ENCODE data around the gene CTNNA3.

The CTNNA3 gene

GRCh38 chr10:66329147-66329546 is 1366.8 kb downstream of the CTNNA3 start:
- DNase-seq (ENCODE audit: low read depth in 2 of 2, low spot score in 1 of 2) = no peak

- no peak for DNase-seq (ENCODE audit: low read depth in 2 of 2, low spot score in 1 of 2)
Measured at GRCh38 chr10:66326876-66327275, 1369.1 kb downstream of the CTNNA3 start.

- DNase-seq (ENCODE audit: low read depth in 2 of 2, low spot score in 1 of 2) = no peak
Measured at GRCh38 chr10:66322777-66323176, 1373.2 kb downstream of the CTNNA3 start.

- no peak for DNase-seq (ENCODE audit: low read depth in 2 of 2, low spot score in 1 of 2)
Measured at GRCh38 chr10:66321723-66322665, 1374.0 kb downstream of the CTNNA3 start.

GRCh38 chr10:66318761-66319160 is 1377.2 kb downstream of the CTNNA3 start:
- DNase-seq (ENCODE audit: low read depth in 2 of 2, low spot score in 1 of 2) = no peak

- DNase-seq (ENCODE audit: low read depth in 2 of 2, low spot score in 1 of 2) = no peak
Measured at GRCh38 chr10:66307826-66308225, 1388.2 kb downstream of the CTNNA3 start.

- no peak for DNase-seq (ENCODE audit: low read depth in 2 of 2, low spot score in 1 of 2)
Measured at GRCh38 chr10:66301078-66301477, 1394.9 kb downstream of the CTNNA3 start.

GRCh38 chr10:66295602-66296001 is 1400.4 kb downstream of the CTNNA3 start:
- no peak for DNase-seq (ENCODE audit: low read depth in 2 of 2, low spot score in 1 of 2)

- no peak for DNase-seq (ENCODE audit: low read depth in 2 of 2, low spot score in 1 of 2)
Measured at GRCh38 chr10:66294538-66294937, 1401.5 kb downstream of the CTNNA3 start.

- no peak for DNase-seq (ENCODE audit: low read depth in 2 of 2, low spot score in 1 of 2)
Measured at GRCh38 chr10:66292922-66293321, 1403.1 kb downstream of the CTNNA3 start.

- no peak for DNase-seq (ENCODE audit: low read depth in 2 of 2, low spot score in 1 of 2)
Measured at GRCh38 chr10:66292456-66292855, 1403.5 kb downstream of the CTNNA3 start.

- DNase-seq (ENCODE audit: low read depth in 2 of 2, low spot score in 1 of 2) = no peak
Measured at GRCh38 chr10:66291133-66291532, 1404.9 kb downstream of the CTNNA3 start.

GRCh38 chr10:66284621-66285020 is 1411.4 kb downstream of the CTNNA3 start:
- DNase-seq (ENCODE audit: low read depth in 2 of 2, low spot score in 1 of 2) = no peak

GRCh38 chr10:66283874-66284464 is 1412.0 kb downstream of the CTNNA3 start:
- DNase-seq (ENCODE audit: low read depth in 2 of 2, low spot score in 1 of 2) = no peak

GRCh38 chr10:66283064-66283463 is 1412.9 kb downstream of the CTNNA3 start:
- no peak for DNase-seq (ENCODE audit: low read depth in 2 of 2, low spot score in 1 of 2)

- DNase-seq (ENCODE audit: low read depth in 2 of 2, low spot score in 1 of 2) = no peak
Measured at GRCh38 chr10:66281327-66281726, 1414.7 kb downstream of the CTNNA3 start.

GRCh38 chr10:66277481-66277880 is 1418.5 kb downstream of the CTNNA3 start:
- no peak for DNase-seq (ENCODE audit: low read depth in 2 of 2, low spot score in 1 of 2)

- DNase-seq (ENCODE audit: low read depth in 2 of 2, low spot score in 1 of 2) = no peak
Measured at GRCh38 chr10:66273966-66274519, 1422.0 kb downstream of the CTNNA3 start.

- no peak for DNase-seq (ENCODE audit: low read depth in 2 of 2, low spot score in 1 of 2)
Measured at GRCh38 chr10:66265398-66265797, 1430.6 kb downstream of the CTNNA3 start.

GRCh38 chr10:66259836-66260235 is 1436.2 kb downstream of the CTNNA3 start:
- no peak for DNase-seq (ENCODE audit: low read depth in 2 of 2, low spot score in 1 of 2)

- DNase-seq (ENCODE audit: low read depth in 2 of 2, low spot score in 1 of 2) = no peak
Measured at GRCh38 chr10:66258693-66259092, 1437.3 kb downstream of the CTNNA3 start.

- DNase-seq (ENCODE audit: low read depth in 2 of 2, low spot score in 1 of 2) = no peak
Measured at GRCh38 chr10:66257801-66258200, 1438.2 kb downstream of the CTNNA3 start.
